GM12864 (cell line): ENCODE data around the gene PNLDC1.
A peak's percentile ranks its signal among the peaks of the same experiment; 100 is the strongest.
"Not testable (repeated sequence)": the region's sequence is repeated elsewhere in the genome, so short reads cannot be mapped to it uniquely, and the experiment has no call there.

Experiments used
- DNase-seq: peaks from one replicate; pipeline ENCODE4 v3.0.0-alpha.2; 2011; ENCODE audit warnings: low read depth
- H3K4me3 ChIP-seq: 2 replicates; pipeline ENCODE4 v1.5.1; 2011; ENCODE audit warnings: mild to moderate bottlenecking, low read depth, low read length, control low read depth
- TF ChIP-seq, protein P1 (sequence below): IDR thresholded peaks from 2 replicates; pipeline ENCODE4 v1.5.1; 2011; ENCODE audit warnings: low read depth, mild to moderate bottlenecking, moderate library complexity, low read length, control low read depth, inconsistent platforms; ENCODE audit errors: missing control alignments

Gene PNLDC1

GRCh38 chr6:159815410-159815809 lies 15.3 kb downstream of the PNLDC1 start:
- DNase-seq, result no peak
- H3K4me3 ChIP-seq, result no peak overlapping the region
- TF ChIP-seq, protein P1, sequence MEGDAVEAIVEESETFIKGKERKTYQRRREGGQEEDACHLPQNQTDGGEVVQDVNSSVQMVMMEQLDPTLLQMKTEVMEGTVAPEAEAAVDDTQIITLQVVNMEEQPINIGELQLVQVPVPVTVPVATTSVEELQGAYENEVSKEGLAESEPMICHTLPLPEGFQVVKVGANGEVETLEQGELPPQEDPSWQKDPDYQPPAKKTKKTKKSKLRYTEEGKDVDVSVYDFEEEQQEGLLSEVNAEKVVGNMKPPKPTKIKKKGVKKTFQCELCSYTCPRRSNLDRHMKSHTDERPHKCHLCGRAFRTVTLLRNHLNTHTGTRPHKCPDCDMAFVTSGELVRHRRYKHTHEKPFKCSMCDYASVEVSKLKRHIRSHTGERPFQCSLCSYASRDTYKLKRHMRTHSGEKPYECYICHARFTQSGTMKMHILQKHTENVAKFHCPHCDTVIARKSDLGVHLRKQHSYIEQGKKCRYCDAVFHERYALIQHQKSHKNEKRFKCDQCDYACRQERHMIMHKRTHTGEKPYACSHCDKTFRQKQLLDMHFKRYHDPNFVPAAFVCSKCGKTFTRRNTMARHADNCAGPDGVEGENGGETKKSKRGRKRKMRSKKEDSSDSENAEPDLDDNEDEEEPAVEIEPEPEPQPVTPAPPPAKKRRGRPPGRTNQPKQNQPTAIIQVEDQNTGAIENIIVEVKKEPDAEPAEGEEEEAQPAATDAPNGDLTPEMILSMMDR, result no peak

- not testable (repeated sequence) for DNase-seq
Measured at GRCh38 chr6:159816775-159817174, 16.7 kb downstream of the PNLDC1 start.

DNA sequence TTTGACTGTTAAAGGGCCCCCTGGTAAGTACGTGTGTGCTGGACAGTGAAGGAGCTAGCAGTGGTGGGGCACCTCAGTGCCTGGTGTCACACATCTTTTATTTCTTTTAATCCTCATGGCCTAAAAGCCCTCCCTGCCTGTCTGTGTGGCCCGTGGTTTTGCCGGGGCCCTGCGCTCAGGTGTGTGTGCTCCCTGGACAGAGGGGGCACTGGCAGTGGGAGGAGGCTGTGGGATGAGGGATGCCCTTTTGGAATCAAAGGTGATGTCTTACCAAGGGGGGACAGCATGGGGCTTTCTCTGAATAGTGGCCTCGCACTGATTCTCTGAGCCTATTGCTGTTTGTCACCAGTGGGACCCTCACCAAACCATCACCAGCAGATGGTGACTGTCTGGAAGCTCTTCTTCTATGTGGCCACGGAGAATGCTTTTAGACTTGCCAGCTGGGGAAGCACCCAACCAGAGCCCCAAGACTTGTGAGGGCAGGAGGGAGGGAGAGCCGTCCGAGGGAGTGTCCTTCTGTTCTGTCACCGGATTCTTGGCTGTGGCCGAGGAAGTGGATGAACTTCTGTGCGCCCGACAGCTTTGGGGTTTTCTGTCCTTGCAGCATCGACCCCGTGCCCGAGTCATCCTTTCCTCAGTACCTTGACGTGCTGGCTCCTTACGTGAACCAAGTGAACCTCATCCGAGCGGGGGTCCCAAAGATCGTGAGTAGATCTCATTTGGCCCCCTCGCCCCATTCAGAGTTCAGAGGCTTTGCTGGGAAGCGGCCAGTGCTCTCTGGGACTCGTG lies 18.1 kb downstream of the PNLDC1 start:
- no peak overlapping the region for H3K4me3 ChIP-seq
- TF ChIP-seq, protein P1, result no peak
- no peak for DNase-seq

More at GRCh38 chr6:159816775-159817174, 16.7 kb downstream of the PNLDC1 start:
- H3K4me3 ChIP-seq, result not testable (repeated sequence)

GRCh38 chr6:159819098-159819497 lies 19.0 kb downstream of the PNLDC1 start:
- DNase-seq, result no peak
- no peak overlapping the region for H3K4me3 ChIP-seq
- TF ChIP-seq, protein P1, result no peak

DNA sequence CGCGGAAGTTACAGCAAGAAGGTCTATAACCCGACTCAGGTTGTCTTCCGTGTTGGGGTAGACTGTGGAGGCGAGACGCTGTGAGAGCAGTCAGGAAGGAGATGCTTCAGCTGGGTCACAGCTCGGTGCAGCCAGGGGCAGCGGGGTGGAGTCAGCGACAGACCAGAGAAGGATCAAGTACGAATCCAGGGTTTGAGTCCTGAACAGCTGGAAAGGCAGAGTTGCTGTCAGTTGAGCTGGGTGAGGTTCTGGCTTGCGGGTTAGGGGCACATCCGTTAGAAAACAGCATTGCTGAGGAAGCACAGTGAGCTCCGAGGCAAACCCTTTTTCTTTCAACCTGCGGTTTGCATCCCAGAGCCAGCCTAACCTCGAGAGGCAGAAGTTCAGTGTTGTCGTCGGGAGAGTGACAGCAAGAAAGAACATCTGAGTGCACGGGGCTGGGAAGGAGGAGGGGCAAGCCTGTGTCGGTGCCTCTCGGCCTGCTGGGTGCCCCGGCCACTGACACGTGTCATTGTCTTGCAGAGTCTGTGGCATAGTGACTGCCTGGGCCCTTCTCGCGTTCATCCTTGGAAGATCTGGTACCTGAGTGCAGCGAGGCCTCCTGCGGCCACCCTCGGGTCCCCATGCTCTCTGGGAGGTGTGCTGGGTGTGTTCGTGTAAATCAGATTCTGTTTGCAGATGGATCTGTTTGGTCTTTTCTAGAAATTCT lies 20.0 kb downstream of the PNLDC1 start:
- H3K4me3 ChIP-seq, result peak overlapping the region; percentile 38
- peak; percentile 5 for DNase-seq
- TF ChIP-seq, protein P1, result no peak

- DNase-seq, result no peak
- TF ChIP-seq, protein P1, result no peak
- H3K4me3 ChIP-seq, result no peak overlapping the region
Measured at GRCh38 chr6:159821122-159821521, 21.0 kb downstream of the PNLDC1 start.

DNA sequence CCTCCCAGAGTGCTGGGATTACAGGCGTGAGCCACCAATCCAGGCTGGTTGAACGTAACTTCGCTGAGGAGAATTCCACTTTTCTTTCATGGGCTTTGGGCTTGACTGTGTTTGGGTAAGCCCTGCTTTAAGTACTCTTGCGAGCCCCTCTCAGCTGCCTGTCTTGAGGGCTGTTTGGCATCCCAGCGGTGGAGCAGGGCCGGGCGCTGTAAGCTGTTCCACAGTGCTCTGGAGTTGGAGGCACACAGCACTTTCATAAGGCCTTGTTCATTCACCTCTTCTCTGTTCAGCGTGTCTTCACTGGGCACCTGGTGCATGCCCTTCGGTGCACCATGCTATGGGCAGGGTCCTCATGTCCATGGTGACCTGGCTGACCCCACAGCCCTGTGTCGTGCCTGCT lies 21.6 kb downstream of the PNLDC1 start:
- TF ChIP-seq, protein P1, result no peak
- no peak for DNase-seq
- no peak overlapping the region for H3K4me3 ChIP-seq
